Rectal smooth muscle tissue (tissue), 1 donor: ENCODE data around the gene NR4A3.

Experiments used
- H3K27ac ChIP-seq: one replicate; pipeline ENCODE4 v1.7.0; 2013; ENCODE audit warnings: low read depth, low read length, inconsistent platforms
- H3K27me3 ChIP-seq: one replicate; pipeline ENCODE4 v1.7.0; 2013; ENCODE audit warnings: low read length; ENCODE audit not compliant: control insufficient read depth, insufficient read depth
- H3K36me3 ChIP-seq: one replicate; pipeline ENCODE4 v1.7.0; 2013; ENCODE audit warnings: low read length; ENCODE audit not compliant: control insufficient read depth, insufficient read depth
- H3K4me1 ChIP-seq: one replicate; pipeline ENCODE4 v1.7.0; 2013; ENCODE audit warnings: low read length; ENCODE audit not compliant: control insufficient read depth, insufficient read depth
- H3K4me3 ChIP-seq: one replicate; pipeline ENCODE4 v1.7.0; 2013; ENCODE audit warnings: low read length
- H3K9ac ChIP-seq: one replicate; pipeline ENCODE4 v1.7.0; 2013; ENCODE audit warnings: low read length

NR4A3 gene

GRCh38 chr9:99828054-99828416, 6.3 kb downstream of the NR4A3 start:
- Histone ChIP-seq H3K27ac (no peak overlapping the region), H3K9ac (no peak overlapping the region), H3K4me1 (peaks cover 2% of the 10 kb centered on the region), H3K4me3 (no peak overlapping the region), H3K27me3 (peaks cover 14% of the 10 kb centered on the region), H3K36me3 (no peaks in the 10 kb centered on the region)

- no peak overlapping the region for H3K4me3 ChIP-seq
- H3K4me1 ChIP-seq = peaks cover 2% of the 10 kb centered on the region
- no peak overlapping the region for H3K27ac ChIP-seq
- H3K9ac ChIP-seq = no peak overlapping the region
- no peaks in the 10 kb centered on the region for H3K36me3 ChIP-seq
- H3K27me3 ChIP-seq = peaks cover 14% of the 10 kb centered on the region
These were observed 6.9 kb downstream of the NR4A3 start for GRCh38 chr9:99828417-99829176.

- H3K9ac ChIP-seq = no peak overlapping the region
- no peaks in the 10 kb centered on the region for H3K27me3 ChIP-seq
- no peak overlapping the region for H3K27ac ChIP-seq
- H3K4me3 ChIP-seq = no peak overlapping the region
- no peaks in the 10 kb centered on the region for H3K36me3 ChIP-seq
- H3K4me1 ChIP-seq = no peaks in the 10 kb centered on the region
These were observed 10.3 kb downstream of the NR4A3 start for GRCh38 chr9:99831857-99832557.

GRCh38 chr9:99832558-99832864, 10.8 kb downstream of the NR4A3 start:
- no peak overlapping the region for H3K4me3 ChIP-seq
- H3K36me3 ChIP-seq = no peaks in the 10 kb centered on the region
- H3K27ac ChIP-seq = no peak overlapping the region
- H3K9ac ChIP-seq = no peak overlapping the region
- no peaks in the 10 kb centered on the region for H3K4me1 ChIP-seq
- no peaks in the 10 kb centered on the region for H3K27me3 ChIP-seq

- H3K4me1 ChIP-seq = no peaks in the 10 kb centered on the region
- no peak overlapping the region for H3K9ac ChIP-seq
- no peak overlapping the region for H3K4me3 ChIP-seq
- no peaks in the 10 kb centered on the region for H3K36me3 ChIP-seq
- no peaks in the 10 kb centered on the region for H3K27me3 ChIP-seq
- no peak overlapping the region for H3K27ac ChIP-seq
These were observed 12.1 kb downstream of the NR4A3 start for GRCh38 chr9:99833735-99834134.

- Histone ChIP-seq H3K4me1 (no peaks in the 10 kb centered on the region), H3K27ac (no peak overlapping the region), H3K4me3 (no peak overlapping the region), H3K9ac (no peak overlapping the region), H3K27me3 (no peaks in the 10 kb centered on the region), H3K36me3 (no peaks in the 10 kb centered on the region)
These were observed 12.8 kb downstream of the NR4A3 start for GRCh38 chr9:99834474-99834873.

GRCh38 chr9:99835142-99835541, 13.5 kb downstream of the NR4A3 start:
- no peaks in the 10 kb centered on the region for H3K4me1 ChIP-seq
- no peak overlapping the region for H3K27ac ChIP-seq
- H3K27me3 ChIP-seq = no peaks in the 10 kb centered on the region
- H3K4me3 ChIP-seq = no peak overlapping the region
- H3K9ac ChIP-seq = no peak overlapping the region
- H3K36me3 ChIP-seq = no peaks in the 10 kb centered on the region

- H3K4me1 ChIP-seq = no peaks in the 10 kb centered on the region
- no peak overlapping the region for H3K9ac ChIP-seq
- H3K36me3 ChIP-seq = no peaks in the 10 kb centered on the region
- H3K27me3 ChIP-seq = no peaks in the 10 kb centered on the region
- no peak overlapping the region for H3K4me3 ChIP-seq
- H3K27ac ChIP-seq = no peak overlapping the region
These were observed 13.9 kb downstream of the NR4A3 start for GRCh38 chr9:99835581-99835980.

- H3K9ac ChIP-seq = no peak overlapping the region
- H3K27ac ChIP-seq = no peak overlapping the region
- H3K4me3 ChIP-seq = no peak overlapping the region
- no peaks in the 10 kb centered on the region for H3K4me1 ChIP-seq
- H3K36me3 ChIP-seq = no peaks in the 10 kb centered on the region
- H3K27me3 ChIP-seq = no peaks in the 10 kb centered on the region
These were observed 18.4 kb downstream of the NR4A3 start for GRCh38 chr9:99840072-99840471.

- Histone ChIP-seq H3K9ac (no peak overlapping the region), H3K4me3 (no peak overlapping the region), H3K36me3 (peaks cover 8% of the 10 kb centered on the region), H3K27ac (no peak overlapping the region), H3K4me1 (no peaks in the 10 kb centered on the region), H3K27me3 (no peaks in the 10 kb centered on the region)
These were observed 23.4 kb downstream of the NR4A3 start for GRCh38 chr9:99845063-99845462.

- Histone ChIP-seq H3K9ac (no peak overlapping the region), H3K4me1 (no peaks in the 10 kb centered on the region), H3K27me3 (no peaks in the 10 kb centered on the region), H3K27ac (no peak overlapping the region), H3K4me3 (no peak overlapping the region), H3K36me3 (peaks cover 8% of the 10 kb centered on the region)
These were observed 26.8 kb downstream of the NR4A3 start for GRCh38 chr9:99848447-99848846.

GRCh38 chr9:99850736-99851499, 29.2 kb downstream of the NR4A3 start:
- Histone ChIP-seq H3K36me3 (peaks cover 4% of the 10 kb centered on the region), H3K27ac (no peak overlapping the region), H3K4me1 (no peaks in the 10 kb centered on the region), H3K4me3 (no peak overlapping the region), H3K9ac (no peak overlapping the region), H3K27me3 (no peaks in the 10 kb centered on the region)
